B cell (primary cell): Measurements from ENCODE around the gene BLTP2.

Source experiments
- CTCF ChIP-seq: fragments of 200-600 bp; IDR thresholded peaks from one replicate; pipeline ENCODE4 v1.8.0; 2022; ENCODE audit warnings: antibody characterized with exemption, mild to moderate bottlenecking
- EZH2 ChIP-seq: IDR thresholded peaks from 2 replicates; pipeline ENCODE4 v1.6.1; 2012; ENCODE audit warnings: borderline replicate concordance, low read depth, mild to moderate bottlenecking, moderate library complexity, low read length; ENCODE audit not compliant: insufficient read depth, poor library complexity, severe bottlenecking

- TF ChIP-seq CTCF (no peak), EZH2 (no peak)
Observed at GRCh38 chr17:28612531-28612930, 32.4 kb downstream of the BLTP2 start.
